ENCODE results near the gene ARF6. TPM values are rescaled to one million over a fixed set of nuclear protein-coding genes. Genes with fewer than 3 reads are reported as not detected.
"Not testable (repeated sequence)": the region's sequence is repeated elsewhere in the genome, so short reads cannot be mapped to it uniquely, and the experiment has no call there.

The ARF6 gene
- total RNA-seq, 2 experiments from 2014 or later: 198 to 199 TPM

- Mint-ChIP-seq H3K27ac (no peak overlapping the region), H3K4me3 (no peak overlapping the region), H3K27me3 (no peaks in the 10 kb centered on the region), H3K4me1 (peaks cover 29% of the 10 kb centered on the region), H3K36me3 (ENCODE audit: low read depth) (peaks cover 4% of the 10 kb centered on the region), H3K9me3 (no peaks in the 10 kb centered on the region)
- POLR2A ChIA-PET: interaction anchor here (0.6 to 11.7 kb wide), 52 partner anchors 10 to 459 kb away, joined by 3 to 327 read pairs (median 8); partner anchors contain the start of genes ARF6, DMAC2L, DNAAF2 and KLHDC2
- CTCF ChIA-PET: interaction anchor here (0.6 to 10.0 kb wide), 55 partner anchors 9 to 450 kb away, joined by 3 to 274 read pairs (median 6); partner anchors contain the start of genes ARF6, DMAC2L, DNAAF2 and KLHDC2
- DNase-seq: peak; percentile 91
Measured at GRCh38 chr14:49862089-49862673, 30.7 kb upstream of the ARF6 start.

GRCh38 chr14:49863487-49864281, 29.2 kb upstream of the ARF6 start:
- ChIA-PET CTCF (interaction anchor here (1.0 to 10.0 kb wide), 35 partner anchors 9 to 448 kb away, joined by 3 to 274 read pairs (median 10); partner anchors contain the start of genes ARF6, DMAC2L, DNAAF2 and KLHDC2), POLR2A (interaction anchor here (1.0 to 11.7 kb wide), 36 partner anchors 12 to 449 kb away, joined by 3 to 327 read pairs (median 14); partner anchors contain the start of genes ARF6, DMAC2L, DNAAF2 and KLHDC2)
- no peak overlapping the region for H3K4me3 Mint-ChIP-seq
- no peaks in the 10 kb centered on the region for H3K27me3 Mint-ChIP-seq
- peaks cover 25% of the 10 kb centered on the region for H3K4me1 Mint-ChIP-seq
- peak; percentile 28 for DNase-seq
- H3K9me3 Mint-ChIP-seq: no peaks in the 10 kb centered on the region
- no peak overlapping the region for H3K27ac Mint-ChIP-seq
- peaks cover 6% of the 10 kb centered on the region for H3K36me3 Mint-ChIP-seq (ENCODE audit: low read depth)

GRCh38 chr14:49865431-49865859, 27.4 kb upstream of the ARF6 start:
- Mint-ChIP-seq H3K36me3 (ENCODE audit: low read depth) (peaks cover 6% of the 10 kb centered on the region), H3K4me3 (no peak overlapping the region), H3K27ac (no peak overlapping the region), H3K4me1 (peaks cover 34% of the 10 kb centered on the region), H3K9me3 (no peaks in the 10 kb centered on the region), H3K27me3 (no peaks in the 10 kb centered on the region)
- ChIA-PET POLR2A (interaction anchor here (0.9 to 11.7 kb wide), 13 partner anchors 13 to 249 kb away, joined by 3 to 327 read pairs (median 30); partner anchors contain the start of genes ARF6, MGAT2, NEMF and RPL36AL), CTCF (interaction anchor here (0.7 to 10.0 kb wide), 33 partner anchors 10 to 456 kb away, joined by 3 to 274 read pairs (median 6); partner anchors contain the start of genes ARF6, NEMF and VCPKMT)
- peak; percentile 82 for DNase-seq

- peak overlapping the region; percentile 90 for H3K4me3 Mint-ChIP-seq
- H3K4me1 Mint-ChIP-seq: peaks cover 26% of the 10 kb centered on the region
- ChIA-PET POLR2A (interaction anchor here (0.7 to 11.7 kb wide), 36 partner anchors 10 to 282 kb away, joined by 3 to 327 read pairs (median 7); partner anchors contain the start of genes ARF6, DNAAF2, MGAT2 and NEMF), CTCF (interaction anchor here (0.7 to 10.0 kb wide), 20 partner anchors 8 to 620 kb away, joined by 3 to 274 read pairs (median 6); partner anchors contain the start of genes ARF6, DMAC2L, L2HGDH and NEMF)
- peak overlapping the region; percentile 98 for H3K27ac Mint-ChIP-seq
- no peaks in the 10 kb centered on the region for H3K9me3 Mint-ChIP-seq
- peaks cover 2% of the 10 kb centered on the region for H3K36me3 Mint-ChIP-seq (ENCODE audit: low read depth)
- DNase-seq: peak; percentile 99
- H3K27me3 Mint-ChIP-seq: no peaks in the 10 kb centered on the region
Measured at GRCh38 chr14:49867831-49868719, 24.8 kb upstream of the ARF6 start.

- H3K4me1 Mint-ChIP-seq: peaks cover 26% of the 10 kb centered on the region
- no peak for DNase-seq
- ChIA-PET POLR2A (interaction anchor here (0.7 to 11.7 kb wide), 32 partner anchors 10 to 248 kb away, joined by 3 to 327 read pairs (median 8); partner anchors contain the start of genes ARF6, DNAAF2, MGAT2 and NEMF), CTCF (interaction anchor here (1.0 to 10.0 kb wide), 13 partner anchors 7 to 443 kb away, joined by 3 to 274 read pairs (median 13); partner anchors contain the start of genes ARF6, DMAC2L, L2HGDH and NEMF)
- H3K4me3 Mint-ChIP-seq: peak overlapping the region; percentile 90
- H3K9me3 Mint-ChIP-seq: no peaks in the 10 kb centered on the region
- H3K27ac Mint-ChIP-seq: peak overlapping the region; percentile 98
- H3K27me3 Mint-ChIP-seq: no peaks in the 10 kb centered on the region
- H3K36me3 Mint-ChIP-seq (ENCODE audit: low read depth): peaks cover 2% of the 10 kb centered on the region
Measured at GRCh38 chr14:49868720-49869114, 24.2 kb upstream of the ARF6 start.

- ChIA-PET POLR2A (interaction anchor here (1.2 to 11.7 kb wide), 3 partner anchors 21 to 272 kb away, joined by 3 to 327 read pairs (median 4); partner anchors contain the start of gene LRR1), CTCF (interaction anchor here (0.8 to 5.3 kb wide), 2 partner anchors 9 kb away, joined by 3 to 53 read pairs; no protein-coding TSS in a partner anchor)
- peaks cover 26% of the 10 kb centered on the region for H3K4me1 Mint-ChIP-seq
- H3K9me3 Mint-ChIP-seq: no peaks in the 10 kb centered on the region
- no peaks in the 10 kb centered on the region for H3K27me3 Mint-ChIP-seq
- no peak overlapping the region for H3K4me3 Mint-ChIP-seq
- DNase-seq: no peak
- peaks cover 2% of the 10 kb centered on the region for H3K36me3 Mint-ChIP-seq (ENCODE audit: low read depth)
- no peak overlapping the region for H3K27ac Mint-ChIP-seq
Measured at GRCh38 chr14:49870908-49871307, 22.0 kb upstream of the ARF6 start.

GRCh38 chr14:49873548-49873947, 19.3 kb upstream of the ARF6 start:
- H3K27me3 Mint-ChIP-seq; POLR2A ChIA-PET; H3K36me3 Mint-ChIP-seq (ENCODE audit: low read depth); DNase-seq; H3K27ac Mint-ChIP-seq; H3K9me3 Mint-ChIP-seq; H3K4me3 Mint-ChIP-seq: not testable (repeated sequence)
- H3K4me1 Mint-ChIP-seq: peaks cover 28% of the 10 kb centered on the region
- CTCF ChIA-PET: interaction anchor here (0.7 to 1.9 kb wide), 2 partner anchors 11 to 398 kb away, joined by 3 to 4 read pairs; no protein-coding TSS in a partner anchor

- H3K4me1 Mint-ChIP-seq: peaks cover 32% of the 10 kb centered on the region
- no peaks in the 10 kb centered on the region for H3K9me3 Mint-ChIP-seq
- H3K4me3 Mint-ChIP-seq: no peak overlapping the region
- ChIA-PET CTCF (interaction anchor here (1.0 to 2.1 kb wide), 4 partner anchors 8 to 162 kb away, joined by 3 to 8 read pairs (median 5); no protein-coding TSS in a partner anchor), POLR2A (interaction anchor here (2.0 kb wide), 1 partner anchor 17 kb away, joined by 8 read pairs; the partner anchor contains the start of gene ARF6)
- no peak for DNase-seq
- H3K27ac Mint-ChIP-seq: no peak overlapping the region
- no peaks in the 10 kb centered on the region for H3K27me3 Mint-ChIP-seq
- no peaks in the 10 kb centered on the region for H3K36me3 Mint-ChIP-seq (ENCODE audit: low read depth)
Measured at GRCh38 chr14:49875640-49876198, 17.2 kb upstream of the ARF6 start.

GRCh38 chr14:49876563-49877127, 16.2 kb upstream of the ARF6 start:
- H3K27ac Mint-ChIP-seq: no peak overlapping the region
- DNase-seq: no peak

GRCh38 chr14:49879646-49880204, 13.2 kb upstream of the ARF6 start:
- peaks cover 48% of the 10 kb centered on the region for H3K4me1 Mint-ChIP-seq
- no peak overlapping the region for H3K4me3 Mint-ChIP-seq
- H3K36me3 Mint-ChIP-seq (ENCODE audit: low read depth): no peaks in the 10 kb centered on the region
- no peaks in the 10 kb centered on the region for H3K27me3 Mint-ChIP-seq
- peak overlapping the region; percentile 50 for H3K27ac Mint-ChIP-seq
- no peaks in the 10 kb centered on the region for H3K9me3 Mint-ChIP-seq
- ChIA-PET POLR2A (interaction anchor here (0.5 to 5.9 kb wide), 19 partner anchors 10 to 981 kb away, joined by 3 to 56 read pairs (median 4); partner anchors contain the start of genes ARF6 and NEMF), CTCF (interaction anchor here (0.7 to 2.7 kb wide), 32 partner anchors 9 to 246 kb away, joined by 3 to 53 read pairs (median 6); partner anchors contain the start of genes ARF6, NEMF and VCPKMT)
- DNase-seq: peak; percentile 76

More at GRCh38 chr14:49876563-49877127, 16.2 kb upstream of the ARF6 start:
- Mint-ChIP-seq H3K4me1 (peaks cover 35% of the 10 kb centered on the region), H3K36me3 (ENCODE audit: low read depth) (no peaks in the 10 kb centered on the region), H3K9me3 (no peaks in the 10 kb centered on the region), H3K27me3 (no peaks in the 10 kb centered on the region), H3K4me3 (no peak overlapping the region)
- ChIA-PET POLR2A (interaction anchor here (0.6 to 2.0 kb wide), 2 partner anchors 16 to 48 kb away, joined by 3 to 8 read pairs; partner anchors contain the start of gene ARF6), CTCF (interaction anchor here (1.0 to 2.1 kb wide), 5 partner anchors 9 to 161 kb away, joined by 3 to 8 read pairs (median 4); no protein-coding TSS in a partner anchor)

Measured in activated CD4-positive, alpha-beta memory T cell treated with anti-CD3 and anti-CD28 coated beads, Interleukin-2, amount 10 ng/mL, durations not matched to agents 7 days and 5 days (primary cell).